ENCODE results near the gene CCP110. TPM values are rescaled to one million over a fixed set of nuclear protein-coding genes. Genes with fewer than 3 reads are reported as not detected.

CCP110 gene, protein sequence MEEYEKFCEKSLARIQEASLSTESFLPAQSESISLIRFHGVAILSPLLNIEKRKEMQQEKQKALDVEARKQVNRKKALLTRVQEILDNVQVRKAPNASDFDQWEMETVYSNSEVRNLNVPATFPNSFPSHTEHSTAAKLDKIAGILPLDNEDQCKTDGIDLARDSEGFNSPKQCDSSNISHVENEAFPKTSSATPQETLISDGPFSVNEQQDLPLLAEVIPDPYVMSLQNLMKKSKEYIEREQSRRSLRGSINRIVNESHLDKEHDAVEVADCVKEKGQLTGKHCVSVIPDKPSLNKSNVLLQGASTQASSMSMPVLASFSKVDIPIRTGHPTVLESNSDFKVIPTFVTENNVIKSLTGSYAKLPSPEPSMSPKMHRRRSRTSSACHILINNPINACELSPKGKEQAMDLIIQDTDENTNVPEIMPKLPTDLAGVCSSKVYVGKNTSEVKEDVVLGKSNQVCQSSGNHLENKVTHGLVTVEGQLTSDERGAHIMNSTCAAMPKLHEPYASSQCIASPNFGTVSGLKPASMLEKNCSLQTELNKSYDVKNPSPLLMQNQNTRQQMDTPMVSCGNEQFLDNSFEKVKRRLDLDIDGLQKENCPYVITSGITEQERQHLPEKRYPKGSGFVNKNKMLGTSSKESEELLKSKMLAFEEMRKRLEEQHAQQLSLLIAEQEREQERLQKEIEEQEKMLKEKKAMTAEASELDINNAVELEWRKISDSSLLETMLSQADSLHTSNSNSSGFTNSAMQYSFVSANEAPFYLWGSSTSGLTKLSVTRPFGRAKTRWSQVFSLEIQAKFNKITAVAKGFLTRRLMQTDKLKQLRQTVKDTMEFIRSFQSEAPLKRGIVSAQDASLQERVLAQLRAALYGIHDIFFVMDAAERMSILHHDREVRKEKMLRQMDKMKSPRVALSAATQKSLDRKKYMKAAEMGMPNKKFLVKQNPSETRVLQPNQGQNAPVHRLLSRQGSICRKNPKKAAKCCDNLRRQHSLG
- total RNA-seq (2014; rRNA removed; shearing (Covaris generic); ENCODE audit: low replicate concordance), result 16.0 and 30.1 TPM in 2 replicates

DNA sequence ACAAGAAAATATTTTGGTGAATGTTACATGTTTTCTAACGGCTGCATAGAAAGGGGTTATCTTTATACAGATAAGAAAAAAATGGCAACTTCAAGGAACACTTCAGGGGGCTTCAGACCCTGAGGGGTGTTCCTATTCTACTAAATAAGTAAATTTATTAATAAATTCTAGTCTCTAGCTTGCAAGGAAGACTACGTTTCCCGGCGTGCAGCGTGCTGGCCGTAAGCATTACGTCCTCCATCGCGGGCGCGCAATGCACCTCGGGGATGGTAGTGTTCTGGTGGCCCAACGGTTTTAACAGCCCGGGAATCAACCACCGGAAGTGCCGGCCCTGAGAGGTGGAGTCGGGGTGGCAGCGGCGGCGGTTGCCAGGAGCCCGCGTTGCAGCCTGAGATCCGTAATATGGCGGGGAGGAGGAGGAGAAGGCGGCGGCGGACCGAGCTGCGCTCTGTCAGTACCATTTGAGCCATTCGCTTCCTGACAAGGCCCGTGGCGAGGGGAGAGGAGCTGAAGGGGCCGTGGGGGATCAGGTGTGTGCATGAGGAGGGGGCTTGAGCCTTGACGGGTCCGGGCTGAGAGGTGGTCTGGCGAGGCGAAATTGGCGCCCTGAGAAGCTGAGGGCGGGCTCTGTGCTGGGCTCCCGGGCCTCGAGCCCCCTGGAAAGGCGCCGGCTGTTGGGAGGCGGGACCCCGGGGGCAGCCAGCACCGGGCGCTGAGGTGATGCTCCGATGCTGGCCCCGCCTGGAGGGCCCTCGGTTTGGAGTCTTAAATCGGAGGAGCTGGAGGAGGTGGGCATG, at the start of gene CCP110:
Gene CCP110 (plus strand): TSS at position 384 of the 797 bp plus-strand sequence. CDS start 3,940 bp downstream, outside the sequence.
- peak; percentile 98 for DNase-seq
- Histone ChIP-seq H3K4me3 (ENCODE audit: low read length) (peak within 1 kb of the TSS; percentile 98), H3K79me2 (ENCODE audit: low read length) (peaks cover 79% of the 10 kb centered on the region), H4K20me1 (ENCODE audit: insufficient read depth, low read depth, low read length) (peaks cover 2% of the 10 kb centered on the region), H3K9ac (ENCODE audit: low read length) (peak within 1 kb of the TSS; percentile 94), H3K4me1 (ENCODE audit: low read length) (peaks cover 59% of the 10 kb centered on the region), H2AFZ (ENCODE audit: low read length) (peak within 1 kb of the TSS; percentile 87; the same call in 1 of the 2 replicates), H3K9me3 (ENCODE audit: low read length) (no peaks in the 10 kb centered on the region), H3K36me3 (ENCODE audit: insufficient read depth, low read length) (peaks cover 17% of the 10 kb centered on the region; the same call in 1 of the 2 replicates), H3K27ac (ENCODE audit: low read length) (peak within 1 kb of the TSS; percentile 86), H3K27me3 (ENCODE audit: low read length) (no peaks in the 10 kb centered on the region), H3K4me2 (ENCODE audit: low read depth, low read length, poor library complexity, severe bottlenecking) (peak within 1 kb of the TSS; percentile 94), H3K9me2 (replicated peaks; ENCODE audit: insufficient read depth, low read length) (no peaks in the 10 kb centered on the region)

DNA sequence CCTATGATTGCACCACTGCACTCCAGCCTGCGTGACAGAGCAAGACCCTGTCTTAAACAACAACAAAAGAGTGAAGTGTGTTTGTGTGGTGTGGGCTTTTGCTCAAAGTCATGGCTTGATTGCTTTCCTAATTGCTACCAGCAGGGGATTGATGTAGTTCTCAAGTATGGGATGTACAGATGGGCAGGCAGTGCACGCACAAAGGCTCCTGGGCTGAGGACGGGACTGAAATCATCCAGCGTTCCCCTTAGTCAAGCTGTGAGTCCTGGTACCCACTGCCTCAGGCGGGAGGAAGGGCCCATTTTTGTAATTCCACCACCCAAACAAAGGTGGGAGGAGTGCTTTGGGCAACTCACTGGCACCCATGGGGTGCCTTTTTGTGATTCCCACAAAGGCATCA, 49.1 kb upstream of the CCP110 start:
- no peaks in the 10 kb centered on the region for H3K4me1 ChIP-seq (ENCODE audit: low read length)
- H3K4me3 ChIP-seq (ENCODE audit: low read length), result no peak overlapping the region
- no peak for DNase-seq
- no peaks in the 10 kb centered on the region for H4K20me1 ChIP-seq (ENCODE audit: insufficient read depth, low read depth, low read length)
- no peak overlapping the region for H3K4me2 ChIP-seq (ENCODE audit: low read depth, low read length, poor library complexity, severe bottlenecking)
- H3K27ac ChIP-seq (ENCODE audit: low read length), result no peak overlapping the region
- no peaks in the 10 kb centered on the region for H3K36me3 ChIP-seq (ENCODE audit: insufficient read depth, low read length)
- no peaks in the 10 kb centered on the region for H3K9me2 ChIP-seq (replicated peaks; ENCODE audit: insufficient read depth, low read length)
- H3K9ac ChIP-seq (ENCODE audit: low read length), result no peak overlapping the region
- no peaks in the 10 kb centered on the region for H3K79me2 ChIP-seq (ENCODE audit: low read length)
- no peaks in the 10 kb centered on the region for H3K27me3 ChIP-seq (ENCODE audit: low read length)
- no peaks in the 10 kb centered on the region for H3K9me3 ChIP-seq (ENCODE audit: low read length)
- no peak overlapping the region for H2AFZ ChIP-seq (ENCODE audit: low read length)

DNA sequence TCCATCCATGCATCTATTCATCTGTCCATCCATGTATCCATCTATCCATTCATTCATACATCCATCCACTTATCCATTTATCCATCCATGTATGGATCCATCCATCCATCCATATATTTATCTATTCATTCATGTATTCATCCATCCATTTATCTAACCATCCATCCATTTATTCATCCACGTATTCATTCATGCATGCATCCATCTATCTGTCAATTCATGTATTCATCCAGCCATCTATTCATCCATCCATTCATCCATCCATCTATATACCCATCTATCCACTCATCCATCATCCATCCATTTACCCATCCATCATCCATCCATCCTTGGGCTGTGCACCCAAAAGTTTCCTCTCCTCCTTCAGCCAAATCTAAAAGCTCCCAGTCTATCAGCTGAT, 45.2 kb upstream of the CCP110 start:
- Histone ChIP-seq H3K9ac (ENCODE audit: low read length) (no peak overlapping the region), H3K27ac (ENCODE audit: low read length) (no peak overlapping the region), H3K27me3 (ENCODE audit: low read length) (no peaks in the 10 kb centered on the region), H3K9me2 (replicated peaks; ENCODE audit: insufficient read depth, low read length) (no peaks in the 10 kb centered on the region), H4K20me1 (ENCODE audit: insufficient read depth, low read depth, low read length) (no peaks in the 10 kb centered on the region), H3K4me3 (ENCODE audit: low read length) (no peak overlapping the region), H3K79me2 (ENCODE audit: low read length) (no peaks in the 10 kb centered on the region), H3K4me1 (ENCODE audit: low read length) (no peaks in the 10 kb centered on the region), H3K4me2 (ENCODE audit: low read depth, low read length, poor library complexity, severe bottlenecking) (no peak overlapping the region), H3K36me3 (ENCODE audit: insufficient read depth, low read length) (no peaks in the 10 kb centered on the region), H2AFZ (ENCODE audit: low read length) (no peak overlapping the region), H3K9me3 (ENCODE audit: low read length) (no peaks in the 10 kb centered on the region)
- DNase-seq, result no peak

DNA sequence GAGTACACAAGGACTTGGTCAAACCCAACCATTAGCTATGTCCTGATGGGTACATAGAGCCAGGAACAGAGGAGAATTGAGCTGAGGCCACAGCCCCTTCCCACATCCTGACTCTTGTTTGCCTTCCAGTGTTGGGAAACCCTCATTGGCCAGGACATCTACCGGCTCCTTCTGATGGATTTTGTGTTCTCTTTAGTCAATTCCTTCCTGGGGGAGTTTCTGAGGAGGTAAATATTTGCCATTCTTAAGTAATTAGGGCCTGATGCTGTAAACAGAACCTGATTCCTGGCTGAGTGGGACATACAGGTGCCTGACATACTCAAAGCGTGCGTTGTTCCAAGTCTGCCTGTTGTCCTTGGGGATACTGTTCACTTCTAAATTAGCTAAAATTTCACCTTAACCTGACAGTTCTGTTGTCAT, 44.4 kb upstream of the CCP110 start:
- H3K4me2 ChIP-seq (ENCODE audit: low read depth, low read length, poor library complexity, severe bottlenecking), result no peak overlapping the region
- H3K79me2 ChIP-seq (ENCODE audit: low read length), result no peaks in the 10 kb centered on the region
- H3K9me3 ChIP-seq (ENCODE audit: low read length), result no peaks in the 10 kb centered on the region
- H3K27ac ChIP-seq (ENCODE audit: low read length), result no peak overlapping the region
- no peak overlapping the region for H2AFZ ChIP-seq (ENCODE audit: low read length)
- no peak for DNase-seq
- no peak overlapping the region for H3K4me3 ChIP-seq (ENCODE audit: low read length)
- H3K27me3 ChIP-seq (ENCODE audit: low read length), result no peaks in the 10 kb centered on the region
- no peaks in the 10 kb centered on the region for H3K4me1 ChIP-seq (ENCODE audit: low read length)
- H4K20me1 ChIP-seq (ENCODE audit: insufficient read depth, low read depth, low read length), result no peaks in the 10 kb centered on the region
- no peaks in the 10 kb centered on the region for H3K9me2 ChIP-seq (replicated peaks; ENCODE audit: insufficient read depth, low read length)
- no peaks in the 10 kb centered on the region for H3K36me3 ChIP-seq (ENCODE audit: insufficient read depth, low read length)
- no peak overlapping the region for H3K9ac ChIP-seq (ENCODE audit: low read length)

DNA sequence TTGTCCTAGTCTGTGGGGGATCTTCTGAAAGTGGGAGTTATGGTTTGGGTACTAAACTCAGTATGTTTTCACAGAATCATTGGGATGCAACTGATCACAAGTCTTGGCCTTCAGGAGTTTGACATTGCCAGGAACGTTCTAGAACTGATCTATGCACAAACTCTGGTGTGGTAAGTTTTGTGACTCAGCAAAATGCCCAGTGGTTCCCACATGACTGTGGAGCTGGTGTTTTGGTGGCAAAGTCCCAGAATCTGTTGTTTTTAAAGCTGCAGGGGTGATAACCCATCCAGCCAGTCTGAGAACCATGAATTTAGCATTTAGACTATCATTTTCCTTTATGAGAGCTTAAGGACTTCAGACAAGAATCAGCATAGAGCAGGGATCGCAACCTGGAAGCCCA, 42.4 kb upstream of the CCP110 start:
- no peaks in the 10 kb centered on the region for H4K20me1 ChIP-seq (ENCODE audit: insufficient read depth, low read depth, low read length)
- no peak for DNase-seq
- H3K4me1 ChIP-seq (ENCODE audit: low read length), result no peaks in the 10 kb centered on the region
- H2AFZ ChIP-seq (ENCODE audit: low read length), result no peak overlapping the region
- no peak overlapping the region for H3K27ac ChIP-seq (ENCODE audit: low read length)
- H3K4me3 ChIP-seq (ENCODE audit: low read length), result no peak overlapping the region
- H3K27me3 ChIP-seq (ENCODE audit: low read length), result no peaks in the 10 kb centered on the region
- H3K9me3 ChIP-seq (ENCODE audit: low read length), result no peaks in the 10 kb centered on the region
- H3K9me2 ChIP-seq (replicated peaks; ENCODE audit: insufficient read depth, low read length), result no peaks in the 10 kb centered on the region
- no peak overlapping the region for H3K4me2 ChIP-seq (ENCODE audit: low read depth, low read length, poor library complexity, severe bottlenecking)
- H3K36me3 ChIP-seq (ENCODE audit: insufficient read depth, low read length), result no peaks in the 10 kb centered on the region
- H3K9ac ChIP-seq (ENCODE audit: low read length), result no peak overlapping the region
- H3K79me2 ChIP-seq (ENCODE audit: low read length), result no peaks in the 10 kb centered on the region

DNA sequence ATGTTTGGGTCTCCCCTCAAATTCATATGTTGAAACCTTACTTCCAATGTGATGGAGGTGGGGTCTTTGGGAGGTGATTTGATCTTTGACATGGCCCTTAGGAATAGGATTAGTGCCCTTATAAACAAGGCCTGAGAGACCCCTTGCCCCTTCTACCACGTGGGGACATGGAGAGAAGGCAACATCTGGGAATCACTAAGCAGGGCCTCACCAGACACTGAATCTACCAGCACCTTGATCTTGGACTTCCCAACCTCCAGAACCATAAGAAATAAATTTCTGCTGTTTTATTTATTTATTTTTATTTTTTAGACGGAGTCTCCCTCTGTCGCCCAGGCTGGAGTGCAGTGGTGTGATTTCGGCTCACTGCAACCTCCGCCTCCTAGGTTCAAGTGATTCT, 42.0 kb upstream of the CCP110 start:
- Histone ChIP-seq H3K4me1 (ENCODE audit: low read length) (no peaks in the 10 kb centered on the region), H3K4me3 (ENCODE audit: low read length) (no peak overlapping the region), H3K27ac (ENCODE audit: low read length) (no peak overlapping the region), H3K9me2 (replicated peaks; ENCODE audit: insufficient read depth, low read length) (no peaks in the 10 kb centered on the region), H3K9ac (ENCODE audit: low read length) (no peak overlapping the region), H3K9me3 (ENCODE audit: low read length) (no peaks in the 10 kb centered on the region), H3K36me3 (ENCODE audit: insufficient read depth, low read length) (no peaks in the 10 kb centered on the region), H3K79me2 (ENCODE audit: low read length) (no peaks in the 10 kb centered on the region), H3K27me3 (ENCODE audit: low read length) (no peaks in the 10 kb centered on the region), H3K4me2 (ENCODE audit: low read depth, low read length, poor library complexity, severe bottlenecking) (no peak overlapping the region), H4K20me1 (ENCODE audit: insufficient read depth, low read depth, low read length) (no peaks in the 10 kb centered on the region), H2AFZ (ENCODE audit: low read length) (no peak overlapping the region)
- DNase-seq, result no peak

DNA sequence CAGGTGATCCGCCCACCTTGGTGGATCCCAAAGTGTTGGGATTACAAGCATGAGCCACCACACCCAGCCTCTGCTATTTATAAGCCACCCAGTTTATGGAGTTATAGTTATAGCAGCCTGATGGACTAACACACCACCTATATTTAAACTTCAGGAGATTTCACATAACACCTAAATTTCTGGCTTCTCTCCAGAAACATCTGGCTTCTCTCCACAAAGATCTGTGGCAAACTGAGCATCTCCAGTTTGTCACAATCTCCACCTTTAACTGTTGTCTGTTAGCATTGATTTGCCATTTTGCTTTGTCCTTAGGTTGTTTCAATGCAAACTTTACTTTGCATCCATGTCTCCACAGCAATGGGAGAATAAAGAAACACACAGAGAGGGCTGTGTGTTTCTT, 41.5 kb upstream of the CCP110 start:
- Histone ChIP-seq H3K4me2 (ENCODE audit: low read depth, low read length, poor library complexity, severe bottlenecking) (no peak overlapping the region), H3K4me1 (ENCODE audit: low read length) (no peaks in the 10 kb centered on the region), H3K4me3 (ENCODE audit: low read length) (no peak overlapping the region), H3K27ac (ENCODE audit: low read length) (no peak overlapping the region), H3K9me2 (replicated peaks; ENCODE audit: insufficient read depth, low read length) (no peaks in the 10 kb centered on the region), H3K9ac (ENCODE audit: low read length) (no peak overlapping the region), H3K9me3 (ENCODE audit: low read length) (no peaks in the 10 kb centered on the region), H2AFZ (ENCODE audit: low read length) (no peak overlapping the region), H3K27me3 (ENCODE audit: low read length) (no peaks in the 10 kb centered on the region), H4K20me1 (ENCODE audit: insufficient read depth, low read depth, low read length) (no peaks in the 10 kb centered on the region), H3K79me2 (ENCODE audit: low read length) (no peaks in the 10 kb centered on the region), H3K36me3 (ENCODE audit: insufficient read depth, low read length) (no peaks in the 10 kb centered on the region)
- no peak for DNase-seq

All from Karpas-422 (cell line).